SK-N-SH treated with all-trans-retinoic acid at 6 μM for 48 hours (cell line): ENCODE results near the gene USP35.

ENCODE experiments used
- ATAC-seq: fragments of 200-7000 bp; cut with Tn5 transposase; 3 replicates; pipeline ENCODE4 v1.9.1; 2020; ENCODE audit warnings: mild to moderate bottlenecking, moderate library complexity
- ARNTL ChIP-seq: fragments of 450-650 bp; formaldehyde crosslinking; IDR thresholded peaks from 2 replicates; pipeline ENCODE4 v1.5.0; 2020; ENCODE audit warnings: low read depth, mild to moderate bottlenecking, moderate library complexity, borderline replicate concordance
- BACH2 ChIP-seq: fragments of 250-450 bp; sonication (Bioruptor Pico); IDR thresholded peaks from 2 replicates; pipeline ENCODE4 v1.9.0; 2021; ENCODE audit warnings: mild to moderate bottlenecking, borderline replicate concordance
- CREB5 ChIP-seq: fragments of 250-450 bp; sonication (Bioruptor Pico); IDR thresholded peaks from 2 replicates; pipeline ENCODE4 v1.5.1; 2020; ENCODE audit warnings: low read depth, mild to moderate bottlenecking, moderate library complexity
- CSDC2 ChIP-seq: fragments of 250-450 bp; sonication (Bioruptor Pico); IDR thresholded peaks from 2 replicates; pipeline ENCODE4 v1.5.0; 2020; ENCODE audit warnings: mild to moderate bottlenecking, moderate library complexity
- ESRRG ChIP-seq: fragments of 250-450 bp; sonication (Bioruptor Pico); IDR thresholded peaks from 2 replicates; pipeline ENCODE4 v1.6.1; 2021; ENCODE audit warnings: mild to moderate bottlenecking
- GLIS3 ChIP-seq: fragments of 250-450 bp; sonication (Bioruptor Pico); IDR thresholded peaks from 2 replicates; pipeline ENCODE4 v1.5.0; 2020; ENCODE audit warnings: mild to moderate bottlenecking, moderate library complexity
- ISL1 ChIP-seq: fragments of 250-450 bp; sonication (Bioruptor Pico); IDR thresholded peaks from 2 replicates; pipeline ENCODE4 v2.1.2; 2022; ENCODE audit warnings: mild to moderate bottlenecking, moderate library complexity
- OSR1 ChIP-seq: fragments of 250-450 bp; sonication (Bioruptor Pico); IDR thresholded peaks from 2 replicates; pipeline ENCODE4 v1.8.0; 2022; ENCODE audit warnings: moderate library complexity, mild to moderate bottlenecking, inconsistent platforms
- PATZ1 ChIP-seq: fragments of 250-450 bp; sonication (Bioruptor Pico); IDR thresholded peaks from 2 replicates; pipeline ENCODE4 v1.8.0; 2020; ENCODE audit warnings: mild to moderate bottlenecking, moderate library complexity, borderline replicate concordance
- POU6F1 ChIP-seq: fragments of 250-450 bp; sonication (Bioruptor Pico); IDR thresholded peaks from 2 replicates; pipeline ENCODE4 v1.8.0; 2021; ENCODE audit warnings: low read depth, mild to moderate bottlenecking, moderate library complexity, borderline replicate concordance
- RARB ChIP-seq: fragments of 250-450 bp; sonication (Bioruptor Pico); IDR thresholded peaks from 2 replicates; pipeline ENCODE4 v1.8.0; 2021; ENCODE audit warnings: mild to moderate bottlenecking, moderate library complexity
- SNAI2 ChIP-seq: fragments of 250-450 bp; sonication (Bioruptor Pico); IDR thresholded peaks from 2 replicates; pipeline ENCODE4 v1.5.0; 2020; ENCODE audit warnings: mild to moderate bottlenecking, moderate library complexity
- TCF4 ChIP-seq: fragments of 250-450 bp; sonication (Bioruptor Pico); IDR thresholded peaks from 2 replicates; pipeline ENCODE4 v1.8.0; 2021; ENCODE audit warnings: mild to moderate bottlenecking, moderate library complexity, borderline replicate concordance
- TOX ChIP-seq: fragments of 250-450 bp; sonication (Bioruptor Pico); IDR thresholded peaks from 2 replicates; pipeline ENCODE4 v1.8.0; 2021; ENCODE audit warnings: mild to moderate bottlenecking, moderate library complexity, borderline replicate concordance
- ZC3H10 ChIP-seq: fragments of 250-450 bp; sonication (Bioruptor Pico); IDR thresholded peaks from 2 replicates; pipeline ENCODE4 v1.5.1; 2021; ENCODE audit warnings: mild to moderate bottlenecking, moderate library complexity
- ZFP3 ChIP-seq: fragments of 250-450 bp; sonication (Bioruptor Pico); IDR thresholded peaks from 2 replicates; pipeline ENCODE4 v1.5.0; 2020; ENCODE audit warnings: mild to moderate bottlenecking, moderate library complexity
- ZFP30 ChIP-seq: fragments of 450-650 bp; formaldehyde crosslinking; IDR thresholded peaks from 2 replicates; pipeline ENCODE4 v1.5.0; 2022; ENCODE audit warnings: mild to moderate bottlenecking, moderate library complexity
- ZNF565 ChIP-seq: fragments of 450-650 bp; formaldehyde crosslinking; conservative IDR thresholded peaks from 2 replicates; pipeline ENCODE4 v1.5.0; 2020; ENCODE audit warnings: low read depth, mild to moderate bottlenecking, moderate library complexity
- ZNF70 ChIP-seq: fragments of 450-650 bp; formaldehyde crosslinking; IDR thresholded peaks from 2 replicates; pipeline ENCODE4 v1.5.0; 2020; ENCODE audit warnings: mild to moderate bottlenecking, moderate library complexity
- ZNF8 ChIP-seq: fragments of 450-650 bp; formaldehyde crosslinking; IDR thresholded peaks from 2 replicates; pipeline ENCODE4 v1.5.0; 2020; ENCODE audit warnings: mild to moderate bottlenecking, moderate library complexity

Gene USP35

GRCh38 chr11:78177216-78177615, 11.5 kb upstream of the USP35 start (continued):
- TF ChIP-seq PATZ1 (CRISPR knock-in tag) (no peak), OSR1 (no peak), RARB (CRISPR knock-in tag) (no peak), POU6F1 (CRISPR knock-in tag) (no peak), ZC3H10 (no peak)

- ATAC-seq = no peak
- TF ChIP-seq POU6F1 (CRISPR knock-in tag) (no peak), ZNF8 (CRISPR knock-in tag) (no peak), SNAI2 (CRISPR knock-in tag) (no peak), TOX (CRISPR knock-in tag) (no peak), CREB5 (CRISPR knock-in tag) (no peak), ZFP30 (CRISPR knock-in tag) (no peak), CSDC2 (no peak), TCF4 (CRISPR knock-in tag) (no peak), ISL1 (CRISPR knock-in tag) (no peak), ZC3H10 (no peak), BACH2 (CRISPR knock-in tag) (no peak), ZFP3 (CRISPR knock-in tag) (no peak), ZNF565 (CRISPR knock-in tag) (no peak), GLIS3 (CRISPR knock-in tag) (no peak), PATZ1 (CRISPR knock-in tag) (no peak), ESRRG (CRISPR knock-in tag) (no peak), ZNF70 (CRISPR knock-in tag) (no peak)
These were observed 9.2 kb upstream of the USP35 start for GRCh38 chr11:78179459-78180071.

GRCh38 chr11:78180751-78181150, 8.0 kb upstream of the USP35 start:
- no peak for TF ChIP-seq ZFP30 (CRISPR knock-in tag)
- TF ChIP-seq ARNTL = no peak
- TF ChIP-seq GLIS3 (CRISPR knock-in tag) = no peak
- TF ChIP-seq TCF4 (CRISPR knock-in tag) = no peak
- TF ChIP-seq RARB (CRISPR knock-in tag) = no peak
- no peak for TF ChIP-seq OSR1
- no peak for TF ChIP-seq POU6F1 (CRISPR knock-in tag)
- no peak for TF ChIP-seq ISL1 (CRISPR knock-in tag)
- no peak for TF ChIP-seq ZNF70 (CRISPR knock-in tag)
- TF ChIP-seq ZNF8 (CRISPR knock-in tag) = no peak
- TF ChIP-seq TOX (CRISPR knock-in tag) = no peak
- no peak for TF ChIP-seq ZC3H10
- ATAC-seq = no peak
